ENCODE results near the gene OR10G4.

DNA sequence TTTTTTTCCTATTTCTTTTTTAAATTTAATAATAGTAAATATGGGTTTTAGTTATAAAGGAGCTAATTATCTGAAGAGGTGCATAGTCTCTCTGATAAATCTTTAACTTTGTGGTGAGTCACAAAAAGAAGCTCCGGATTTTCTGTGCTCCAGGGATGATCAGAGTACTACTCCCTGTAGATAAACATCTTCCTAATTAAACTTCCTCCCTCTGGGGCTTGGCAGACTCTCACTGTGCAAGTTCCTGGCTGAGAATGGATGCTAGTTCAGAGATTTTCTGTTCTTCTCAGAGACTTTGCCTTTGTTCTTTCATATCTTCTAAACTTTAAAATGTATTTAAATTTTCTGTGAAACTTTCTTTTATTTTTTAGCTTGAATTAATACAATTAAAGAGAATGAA lies 28.5 kb downstream of the OR10G4 start, which contains the start of gene OR10G7:
- TF ChIP-seq, protein P1, sequence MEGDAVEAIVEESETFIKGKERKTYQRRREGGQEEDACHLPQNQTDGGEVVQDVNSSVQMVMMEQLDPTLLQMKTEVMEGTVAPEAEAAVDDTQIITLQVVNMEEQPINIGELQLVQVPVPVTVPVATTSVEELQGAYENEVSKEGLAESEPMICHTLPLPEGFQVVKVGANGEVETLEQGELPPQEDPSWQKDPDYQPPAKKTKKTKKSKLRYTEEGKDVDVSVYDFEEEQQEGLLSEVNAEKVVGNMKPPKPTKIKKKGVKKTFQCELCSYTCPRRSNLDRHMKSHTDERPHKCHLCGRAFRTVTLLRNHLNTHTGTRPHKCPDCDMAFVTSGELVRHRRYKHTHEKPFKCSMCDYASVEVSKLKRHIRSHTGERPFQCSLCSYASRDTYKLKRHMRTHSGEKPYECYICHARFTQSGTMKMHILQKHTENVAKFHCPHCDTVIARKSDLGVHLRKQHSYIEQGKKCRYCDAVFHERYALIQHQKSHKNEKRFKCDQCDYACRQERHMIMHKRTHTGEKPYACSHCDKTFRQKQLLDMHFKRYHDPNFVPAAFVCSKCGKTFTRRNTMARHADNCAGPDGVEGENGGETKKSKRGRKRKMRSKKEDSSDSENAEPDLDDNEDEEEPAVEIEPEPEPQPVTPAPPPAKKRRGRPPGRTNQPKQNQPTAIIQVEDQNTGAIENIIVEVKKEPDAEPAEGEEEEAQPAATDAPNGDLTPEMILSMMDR (IDR thresholded peaks at IDR 0.05) = no peak
- no peak for TF ChIP-seq EP300 (IDR thresholded peaks at IDR 0.05)
- no peak for TF ChIP-seq POLR2AphosphoS5 (IDR thresholded peaks at IDR 0.05)
- no peak for TF ChIP-seq POLR2A (IDR thresholded peaks at IDR 0.05)
